Measurements from ENCODE around the gene MAP3K9.
"Not testable (repeated sequence)": the region's sequence is repeated elsewhere in the genome, so short reads cannot be mapped to it uniquely, and the experiment has no call there.

MAP3K9 gene

DNA sequence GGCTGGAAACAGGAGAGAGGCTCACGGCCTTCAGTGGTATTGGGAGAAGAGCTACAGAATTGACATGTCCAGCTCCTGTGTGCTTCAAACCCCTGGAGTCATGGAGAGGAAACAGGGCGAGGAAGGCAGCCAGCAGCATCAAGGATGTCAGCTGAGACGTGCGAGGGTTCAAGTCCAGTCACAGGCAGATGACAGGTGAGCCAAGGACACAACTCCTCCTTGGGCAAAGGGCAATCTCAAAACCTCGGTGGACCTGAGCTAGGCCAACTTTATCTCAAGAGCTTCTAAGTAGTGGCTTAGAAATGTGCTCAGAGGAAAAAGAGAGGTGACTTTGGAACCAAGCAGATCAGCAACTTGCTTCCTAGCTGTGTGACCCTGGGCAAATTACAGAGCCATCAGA, 86.0 kb downstream of the MAP3K9 start:
- DNase-seq (ENCODE audit: low spot score): no peak

GRCh38 chr14:70722418-70722817, 86.9 kb downstream of the MAP3K9 start:
- DNase-seq (ENCODE audit: low spot score): no peak

GRCh38 chr14:70721542-70721941, 87.8 kb downstream of the MAP3K9 start:
- DNase-seq (ENCODE audit: low spot score): no peak

DNA sequence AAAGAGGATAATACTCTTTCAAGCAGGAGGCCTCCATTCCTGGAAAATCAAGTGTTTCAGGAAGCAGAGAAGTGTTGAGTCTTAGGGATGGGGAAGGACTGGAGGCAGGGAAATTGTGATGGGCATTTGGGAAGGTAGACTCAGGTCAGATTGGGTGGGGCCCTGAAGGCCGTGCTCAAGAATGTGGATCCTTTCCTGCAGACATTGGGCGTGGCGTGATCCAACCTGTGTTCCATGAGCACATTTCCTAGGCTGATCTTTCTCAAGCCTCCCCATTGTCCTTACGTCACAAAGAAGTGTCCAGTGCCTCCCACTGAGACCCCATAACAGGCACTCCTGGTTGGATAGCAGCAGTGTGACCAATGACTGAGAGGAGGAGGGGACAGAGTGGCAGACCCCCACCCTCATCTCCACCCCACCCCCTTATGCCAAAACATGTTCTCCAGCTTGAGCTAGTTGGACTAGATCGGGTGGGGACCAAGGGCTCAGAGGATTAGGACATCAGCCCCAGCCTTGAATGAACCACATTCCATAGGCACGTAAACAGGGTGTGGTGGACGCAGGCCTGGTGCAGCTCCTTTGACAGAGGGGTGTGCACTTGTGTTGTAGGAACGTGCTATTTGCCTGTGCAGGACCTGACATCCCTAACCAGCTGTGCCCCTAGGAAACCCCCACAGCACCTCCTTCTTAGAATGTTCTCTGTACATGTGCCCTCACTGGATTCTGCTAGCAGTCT, 90.8 kb downstream of the MAP3K9 start:
- DNase-seq (ENCODE audit: low spot score): no peak

DNA sequence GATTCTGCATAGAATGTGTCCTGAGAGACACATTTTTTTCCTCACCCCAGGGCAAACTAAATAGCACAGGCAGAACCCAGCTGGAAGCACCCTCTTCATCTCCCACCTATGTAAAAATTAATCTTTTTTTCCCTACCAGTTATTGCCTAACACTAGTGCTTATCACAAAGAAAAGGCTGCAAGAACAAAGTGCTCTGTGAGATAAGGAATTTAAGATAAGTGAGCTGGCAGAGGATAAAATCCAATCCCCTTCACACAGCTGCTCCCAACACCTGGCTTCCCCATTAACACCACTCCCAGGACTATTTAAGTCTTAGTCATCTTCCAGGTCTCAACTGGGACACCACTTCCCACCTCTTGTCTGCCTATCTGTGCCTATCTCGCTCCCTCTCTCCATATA, 92.4 kb downstream of the MAP3K9 start:
- no peak for DNase-seq (ENCODE audit: low spot score)

DNA sequence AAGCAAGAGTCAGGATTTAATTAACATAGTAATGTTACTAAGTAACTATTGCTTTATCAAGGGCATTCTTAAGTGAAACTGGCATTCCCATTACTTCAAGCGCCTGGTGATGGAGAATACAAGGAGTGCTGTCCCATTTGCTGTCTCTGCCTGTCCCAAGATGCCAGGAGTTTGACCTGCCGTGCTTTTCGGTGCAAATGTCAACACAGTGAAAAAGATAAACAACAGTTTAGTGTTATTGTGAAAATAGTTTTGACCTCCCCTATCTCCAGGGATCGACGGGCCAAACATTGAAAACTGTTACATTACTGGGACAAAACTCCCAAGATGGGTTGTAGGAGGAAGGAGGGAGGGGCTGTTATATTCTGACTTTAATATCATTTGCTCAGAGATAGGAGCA, 92.8 kb downstream of the MAP3K9 start:
- no peak for DNase-seq (ENCODE audit: low spot score)

- DNase-seq (ENCODE audit: low spot score): peak; percentile 61
Observed at GRCh38 chr14:70714055-70714550, 95.2 kb downstream of the MAP3K9 start.

- DNase-seq (ENCODE audit: low spot score): no peak
Observed at GRCh38 chr14:70713511-70713916, 95.8 kb downstream of the MAP3K9 start.

GRCh38 chr14:70713096-70713495, 96.2 kb downstream of the MAP3K9 start:
- DNase-seq (ENCODE audit: low spot score): no peak

GRCh38 chr14:70711451-70711850, 97.9 kb downstream of the MAP3K9 start:
- DNase-seq (ENCODE audit: low spot score): no peak

- no peak for DNase-seq (ENCODE audit: low spot score)
Observed at GRCh38 chr14:70709726-70710382, 99.5 kb downstream of the MAP3K9 start.

DNA sequence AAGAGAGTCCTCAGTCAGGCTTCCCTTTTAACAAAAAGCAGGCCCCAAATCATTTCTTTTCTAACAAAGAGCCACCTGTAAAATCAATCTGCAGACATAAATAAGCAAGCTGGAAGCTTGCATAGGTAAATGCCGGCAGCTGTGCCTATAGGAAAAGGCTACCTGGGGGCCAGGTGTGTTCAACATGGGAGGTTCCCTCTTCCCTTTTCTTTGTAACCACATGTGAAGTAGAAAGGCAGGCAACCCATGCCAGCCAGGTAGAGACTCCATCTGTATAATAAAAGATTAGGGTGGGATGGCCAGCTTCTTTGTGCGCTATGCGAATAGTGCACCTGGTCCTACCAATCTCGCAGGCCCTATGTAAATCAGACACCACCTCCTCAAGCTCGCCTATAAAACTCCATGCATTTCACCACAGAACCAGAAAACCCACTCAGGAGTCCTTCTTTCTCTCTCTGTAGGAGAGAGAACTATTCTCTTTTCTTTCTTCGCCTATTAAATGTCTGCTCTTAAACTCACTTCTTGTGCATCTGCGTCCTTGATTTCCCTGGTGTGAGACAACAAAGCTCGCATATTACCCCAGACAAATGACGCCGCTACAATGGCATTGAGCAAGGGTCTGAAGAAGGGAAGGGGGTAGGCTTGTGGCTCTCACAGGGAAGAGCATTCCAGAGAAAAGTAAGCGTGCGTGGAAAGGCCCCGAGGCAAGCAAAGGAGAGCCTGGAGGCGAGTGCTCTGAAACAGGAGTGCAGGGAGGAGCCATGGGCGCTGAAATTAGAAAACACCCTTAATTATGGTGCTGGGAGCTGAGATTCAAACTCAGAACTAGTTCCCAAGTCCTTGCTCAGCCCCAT, 100.4 kb downstream of the MAP3K9 start:
- no peak for DNase-seq (ENCODE audit: low spot score)

DNA sequence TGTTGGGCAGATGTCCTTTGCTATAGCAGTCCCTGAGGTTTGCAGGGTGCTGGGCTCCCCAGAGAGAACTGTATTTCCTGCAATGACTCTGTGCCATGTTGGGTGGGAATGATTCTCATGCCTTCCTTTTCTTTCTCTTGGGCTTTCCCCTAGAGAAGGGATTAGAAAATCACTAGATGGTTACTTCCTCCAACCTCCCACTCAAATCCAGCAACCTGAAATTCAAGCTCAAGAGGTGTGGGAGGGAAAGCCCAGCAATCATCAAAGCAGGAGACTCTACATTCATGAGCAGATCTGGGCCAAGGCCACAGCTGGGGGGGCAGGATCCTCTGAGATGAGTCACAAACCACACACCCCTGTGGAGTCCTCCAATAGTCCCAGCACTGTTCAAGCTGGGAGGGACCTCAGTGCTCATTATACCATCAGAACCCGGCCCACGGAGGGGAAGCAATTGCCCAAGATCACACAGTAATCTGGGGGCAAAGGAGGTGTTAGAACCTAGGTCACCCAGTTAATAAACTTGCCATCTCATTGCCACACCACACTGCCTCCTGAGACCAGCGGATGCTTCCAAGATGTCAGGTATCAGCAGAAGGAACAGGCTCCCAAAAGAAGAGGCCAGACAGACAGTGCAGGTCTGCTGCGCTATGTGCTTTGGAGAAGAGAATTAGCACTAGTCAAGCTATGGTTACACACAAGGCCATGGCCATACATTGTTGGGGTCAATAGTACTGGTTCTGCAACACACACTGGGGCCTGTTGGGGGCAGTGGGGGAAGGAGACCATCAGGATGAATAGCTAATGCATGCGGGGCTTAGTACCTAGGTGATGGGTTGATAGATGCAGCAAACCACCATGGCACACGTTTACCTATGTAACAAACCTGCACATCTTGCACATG, 101.9 kb downstream of the MAP3K9 start:
- DNase-seq (ENCODE audit: low spot score): no peak

DNA sequence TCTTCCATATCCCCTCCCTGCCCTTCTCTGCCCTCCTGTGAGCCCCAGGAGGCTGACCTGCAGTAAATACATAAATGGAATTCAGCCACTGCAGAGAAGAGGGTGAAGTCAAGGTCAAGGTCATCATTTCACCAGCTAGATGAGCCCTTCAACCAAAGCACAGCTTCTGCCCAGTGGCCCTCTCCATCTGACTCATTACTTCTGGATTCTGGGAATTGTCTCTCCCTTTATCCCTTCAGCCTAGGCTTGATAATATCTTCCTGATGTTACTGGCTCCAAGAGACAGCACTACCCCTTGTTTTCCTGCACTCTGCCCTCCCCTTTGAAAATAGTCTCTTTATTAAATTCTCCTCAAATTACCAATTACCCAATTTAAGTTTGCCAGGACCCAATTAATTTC, 103.1 kb downstream of the MAP3K9 start:
- no peak for DNase-seq (ENCODE audit: low spot score)

GRCh38 chr14:70704960-70705359, 104.4 kb downstream of the MAP3K9 start:
- no peak for DNase-seq (ENCODE audit: low spot score)

DNA sequence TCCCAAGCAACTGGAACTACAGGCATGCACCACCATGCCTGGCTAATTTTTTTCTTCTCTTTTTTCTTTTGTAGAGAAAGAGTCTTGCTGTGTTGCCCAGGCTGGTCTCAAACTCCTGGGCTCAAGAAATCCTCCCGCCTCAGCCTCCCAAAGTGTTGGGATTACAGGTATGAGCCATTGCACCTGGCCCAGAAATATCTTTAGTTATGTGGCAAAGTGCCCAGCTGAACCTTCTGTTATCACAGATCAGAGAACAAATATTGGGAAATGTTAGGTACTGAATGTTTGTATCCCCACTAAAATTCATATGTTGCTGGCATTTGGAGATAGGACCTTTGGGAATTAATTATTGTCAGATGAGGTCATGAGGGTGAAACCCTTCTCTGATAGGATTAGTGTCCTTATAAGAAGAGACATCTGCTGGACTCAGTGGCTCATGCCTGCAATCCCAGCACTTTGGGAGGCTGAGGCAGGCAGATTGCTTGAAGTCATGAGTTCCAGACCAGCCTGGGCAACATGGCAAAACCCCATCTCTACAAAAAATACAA, 105.6 kb downstream of the MAP3K9 start:
- DNase-seq (ENCODE audit: low spot score): not testable (repeated sequence)

DNA sequence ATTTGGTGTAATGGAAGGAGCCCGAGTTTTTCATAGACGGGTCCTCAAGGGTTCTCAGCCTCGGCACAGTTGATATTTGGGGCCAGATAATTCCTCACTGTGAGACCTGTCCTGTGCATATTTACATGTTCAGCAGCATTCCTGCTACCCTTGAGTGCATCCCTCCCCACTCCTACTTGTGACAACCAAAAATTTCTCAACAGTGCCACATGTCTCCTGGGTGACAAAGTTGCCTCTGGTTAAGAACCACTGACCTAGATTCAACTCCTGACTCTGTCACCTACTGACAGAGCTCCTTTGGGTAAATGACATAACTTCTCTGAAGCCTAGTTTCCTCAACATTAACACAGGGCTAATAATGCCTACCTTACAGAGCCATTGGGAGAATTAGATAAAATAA, 107.2 kb downstream of the MAP3K9 start:
- no peak for DNase-seq (ENCODE audit: low spot score)

DNA sequence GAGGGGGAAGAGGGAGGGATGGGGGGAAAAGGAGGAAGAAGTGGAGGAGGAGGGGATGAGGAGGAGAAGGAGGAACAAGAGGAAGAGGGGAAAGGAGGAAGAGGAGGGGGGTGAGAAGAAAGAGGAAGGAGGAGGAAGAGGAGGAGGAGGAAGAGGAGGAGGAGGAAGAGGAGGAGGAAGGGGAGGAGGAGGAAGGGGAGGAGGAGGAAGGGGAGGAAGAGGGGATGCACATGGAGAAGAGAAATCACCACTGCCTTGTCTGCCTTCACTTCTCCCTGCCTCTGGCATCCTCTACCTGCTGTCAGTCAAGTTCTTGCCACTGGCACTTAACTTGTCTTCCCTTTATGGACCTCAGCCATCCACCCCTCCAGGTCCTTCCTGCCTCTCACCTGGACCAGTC, 107.7 kb downstream of the MAP3K9 start:
- DNase-seq (ENCODE audit: low spot score): no peak

DNA sequence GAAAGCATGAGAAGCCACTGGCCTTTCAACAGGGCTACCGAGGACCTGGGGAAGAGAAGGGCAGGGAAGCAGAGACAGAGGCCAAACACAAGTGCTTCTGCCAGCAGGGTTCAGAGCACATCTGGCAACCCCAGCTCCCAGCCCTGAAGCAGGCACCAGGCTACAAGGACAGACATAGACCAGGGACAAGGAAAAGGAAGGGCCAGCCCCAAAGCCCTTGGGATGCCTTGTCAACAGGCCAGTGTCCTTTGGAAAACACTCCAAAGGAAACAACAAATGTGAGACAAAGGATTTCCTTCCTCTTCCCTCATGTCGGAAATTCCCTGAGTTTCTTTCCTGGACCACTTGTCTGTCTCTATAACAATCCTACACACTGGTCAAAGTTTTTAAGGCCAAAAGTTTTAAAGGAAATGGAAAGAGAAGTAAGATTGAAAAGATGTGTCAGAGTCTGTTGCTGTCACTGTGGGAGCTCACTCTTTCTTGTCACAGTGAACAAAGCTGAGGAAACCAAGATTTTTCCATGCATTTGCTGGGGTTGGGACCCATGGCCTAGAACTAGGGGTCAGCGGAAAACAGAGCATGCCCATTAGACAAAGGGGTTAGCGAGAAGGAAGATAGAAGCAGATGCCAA, 108.2 kb downstream of the MAP3K9 start:
- no peak for DNase-seq (ENCODE audit: low spot score)

DNA sequence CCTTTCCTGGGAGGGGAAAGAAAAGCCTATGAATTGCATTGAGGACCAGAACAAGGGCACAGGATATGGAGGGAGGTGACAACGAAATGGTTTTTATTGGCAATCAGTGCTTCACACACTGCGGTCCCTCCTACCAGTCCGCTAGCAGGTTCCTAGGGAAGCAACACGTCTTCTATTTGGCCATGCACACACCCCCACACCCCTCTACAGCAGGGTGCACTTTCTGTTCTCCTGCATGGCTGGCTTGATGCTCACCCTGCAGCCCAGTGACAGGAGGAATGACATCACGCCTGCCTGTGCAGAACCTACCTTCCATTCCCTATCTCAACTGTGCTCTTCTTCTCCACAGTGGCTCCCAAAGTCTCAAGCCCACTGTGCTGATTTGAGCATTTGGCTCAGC, 109.7 kb downstream of the MAP3K9 start:
- no peak for DNase-seq (ENCODE audit: low spot score)

DNA sequence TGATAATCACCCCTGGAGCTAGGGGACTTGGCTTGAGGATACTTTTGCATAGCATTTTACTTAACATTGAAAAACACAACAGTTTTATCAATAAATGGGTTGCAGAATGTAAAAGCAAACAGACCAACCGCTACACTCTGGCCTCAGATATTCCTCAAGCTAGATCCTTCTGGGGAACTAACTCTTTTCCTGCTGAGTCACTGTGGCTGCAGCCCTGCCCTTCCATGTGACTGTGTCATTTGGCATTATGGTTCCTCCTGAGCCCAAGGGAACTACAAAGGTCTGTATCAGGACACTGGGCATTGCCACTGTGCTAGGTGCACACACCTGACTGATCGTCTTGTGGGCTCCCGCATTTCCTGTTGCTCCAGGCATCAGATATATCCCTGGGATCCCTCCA, 111.0 kb downstream of the MAP3K9 start:
- no peak for DNase-seq (ENCODE audit: low spot score)
